Stimulated activated CD8-positive, alpha-beta memory T cell treated with anti-CD3 and anti-CD28 coated beads, Interleukin-4, amount 100 ng/mL, for 1 hour (primary cell): ENCODE results near the gene ATP5ME.
"Not testable (repeated sequence)": the region's sequence is repeated elsewhere in the genome, so short reads cannot be mapped to it uniquely, and the experiment has no call there.

Source experiments
- DNase-seq, 2 donors: peaks; one replicate each; pipeline ENCODE4 v3.0.0-alpha.2; 2020; ENCODE audit warnings: low read depth in 2 of 2, low spot score in 1 of 2

The ATP5ME gene

GRCh38 chr4:635851-636627, 38.0 kb downstream of the ATP5ME start:
- no peak for DNase-seq

DNA sequence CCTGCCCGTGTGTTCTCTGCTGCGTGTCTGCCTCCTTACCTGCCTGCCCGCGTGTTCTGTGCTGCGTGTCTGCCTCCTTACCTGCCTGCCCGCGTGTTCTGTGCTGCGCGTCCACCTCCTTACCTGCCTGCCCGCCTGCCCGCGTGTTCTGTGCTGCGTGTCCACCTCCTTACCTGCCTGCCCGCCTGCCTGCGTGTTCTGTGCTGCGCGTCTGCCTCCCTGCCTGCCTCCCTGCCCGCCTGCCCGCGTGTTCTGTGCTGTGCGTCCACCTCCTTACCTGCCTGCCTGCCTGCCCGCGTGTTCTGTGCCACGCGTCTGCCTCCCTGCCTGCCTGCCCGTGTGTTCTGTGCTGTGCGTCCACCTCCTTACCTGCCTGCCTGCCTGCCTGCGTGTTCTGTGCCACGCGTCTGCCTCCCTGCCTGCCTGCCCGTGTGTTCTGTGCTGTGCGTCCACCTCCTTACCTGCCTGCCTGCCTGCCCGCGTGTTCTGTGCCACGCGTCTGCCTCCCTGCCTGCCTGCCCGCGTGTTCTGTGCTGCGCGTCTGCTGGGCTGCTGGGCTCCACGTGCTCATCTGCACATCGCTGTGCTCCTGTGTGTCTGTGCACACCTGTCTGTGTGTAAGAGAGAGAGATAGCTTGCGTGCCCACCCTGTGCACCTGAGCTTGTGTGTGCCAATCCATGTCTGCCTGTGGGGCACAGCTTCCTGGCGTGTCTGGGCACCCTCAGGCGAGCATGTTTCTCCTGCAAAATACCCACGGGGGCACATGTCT, 38.8 kb downstream of the ATP5ME start:
- DNase-seq = not testable (repeated sequence)

- no peak for DNase-seq
These were observed 39.5 kb downstream of the ATP5ME start for GRCh38 chr4:634599-634985.

GRCh38 chr4:633976-634598, 40.0 kb downstream of the ATP5ME start:
- DNase-seq = no peak

DNA sequence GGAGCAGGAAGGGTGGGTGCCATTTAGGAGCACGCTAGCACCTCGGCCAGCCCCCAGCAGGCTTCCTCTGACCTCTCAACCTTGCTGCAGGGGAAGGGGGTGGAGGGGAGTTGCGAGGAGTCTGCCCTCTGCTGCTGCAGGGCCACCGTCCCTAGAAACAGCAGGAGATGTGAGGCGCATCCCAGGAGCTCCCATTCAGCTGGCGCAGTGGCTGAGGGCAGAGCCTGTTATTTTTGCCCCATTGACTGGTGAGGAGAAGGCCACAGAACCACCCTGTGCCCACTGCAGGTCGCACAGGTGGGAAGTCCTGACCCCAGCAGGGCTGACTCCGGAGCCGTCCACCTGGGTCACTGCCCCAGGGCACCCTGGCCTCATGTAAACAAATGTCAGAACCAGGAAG, 40.7 kb downstream of the ATP5ME start:
- DNase-seq = no peak

- DNase-seq = no peak
These were observed 41.1 kb downstream of the ATP5ME start for GRCh38 chr4:632926-633325.

GRCh38 chr4:632196-632790, 41.8 kb downstream of the ATP5ME start:
- no peak for DNase-seq

DNA sequence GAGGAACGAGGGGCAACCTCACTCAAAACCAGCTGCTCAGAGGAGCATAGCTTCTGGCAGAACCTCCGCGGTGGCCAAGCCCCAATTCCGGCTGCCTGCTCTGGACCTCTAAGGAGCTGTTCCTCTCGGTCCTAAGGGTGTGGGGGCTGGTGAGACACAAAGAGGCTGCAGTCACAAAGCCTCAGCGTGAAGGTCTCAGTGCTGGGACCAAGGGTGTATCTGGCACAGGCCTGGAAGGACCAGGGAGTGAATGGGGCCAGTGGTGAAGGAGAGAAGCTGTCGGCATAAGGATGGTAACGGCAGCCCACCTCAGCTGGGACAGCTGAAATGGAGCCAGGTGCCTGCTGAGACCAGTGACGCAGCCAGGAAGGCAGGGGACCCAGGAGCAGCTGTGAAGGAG, 43.4 kb downstream of the ATP5ME start:
- no peak for DNase-seq

DNA sequence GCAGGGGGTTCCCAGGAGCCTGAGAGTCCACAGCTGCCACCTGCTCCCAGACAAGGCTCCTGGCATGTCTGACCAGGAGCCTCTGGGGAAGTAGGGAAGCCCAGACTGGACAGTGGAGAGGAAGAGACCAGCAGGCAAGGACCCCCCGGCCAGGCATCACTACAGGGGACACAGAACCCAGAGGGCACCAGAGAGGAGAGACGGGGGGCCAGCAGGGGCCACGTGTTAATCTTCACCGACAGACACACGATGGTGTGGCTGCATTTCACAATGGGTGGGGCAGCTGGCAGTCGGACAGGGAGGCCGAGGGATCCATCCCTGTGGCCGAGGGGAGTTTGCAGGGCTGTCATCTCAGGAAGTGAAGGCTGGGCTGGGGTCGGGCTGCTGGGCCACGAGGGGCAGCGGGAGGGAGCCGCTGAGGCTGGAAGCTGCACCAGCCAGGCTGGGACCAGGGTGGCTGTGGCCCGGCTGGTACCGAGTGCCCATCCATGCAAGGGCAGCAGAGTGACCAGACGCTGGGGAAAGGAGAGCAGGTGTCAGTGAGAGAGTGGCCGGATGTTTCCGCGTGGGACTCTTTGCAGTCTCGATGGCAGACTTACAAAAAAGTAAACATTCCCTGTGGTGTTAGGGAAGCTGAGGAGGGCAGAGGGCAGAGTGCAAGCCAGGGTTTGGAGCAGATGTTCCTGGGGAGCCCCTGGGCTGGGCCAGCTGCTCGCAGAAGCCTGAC, 44.0 kb downstream of the ATP5ME start:
- no peak for DNase-seq

DNA sequence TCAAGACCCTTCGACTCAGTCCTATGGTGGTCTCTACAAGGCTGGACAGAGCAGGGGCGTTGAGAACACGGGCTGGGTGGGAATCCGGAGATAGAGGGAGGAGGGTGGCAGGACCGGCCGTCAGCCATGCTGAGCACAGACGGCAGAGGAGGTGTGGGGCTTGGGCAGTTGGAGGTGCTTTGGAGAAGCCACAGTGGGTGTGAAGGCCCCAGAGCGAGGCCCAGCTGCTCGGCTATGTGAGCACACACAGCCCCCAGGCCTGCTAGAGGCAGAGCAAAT, 44.5 kb downstream of the ATP5ME start:
- no peak for DNase-seq

DNA sequence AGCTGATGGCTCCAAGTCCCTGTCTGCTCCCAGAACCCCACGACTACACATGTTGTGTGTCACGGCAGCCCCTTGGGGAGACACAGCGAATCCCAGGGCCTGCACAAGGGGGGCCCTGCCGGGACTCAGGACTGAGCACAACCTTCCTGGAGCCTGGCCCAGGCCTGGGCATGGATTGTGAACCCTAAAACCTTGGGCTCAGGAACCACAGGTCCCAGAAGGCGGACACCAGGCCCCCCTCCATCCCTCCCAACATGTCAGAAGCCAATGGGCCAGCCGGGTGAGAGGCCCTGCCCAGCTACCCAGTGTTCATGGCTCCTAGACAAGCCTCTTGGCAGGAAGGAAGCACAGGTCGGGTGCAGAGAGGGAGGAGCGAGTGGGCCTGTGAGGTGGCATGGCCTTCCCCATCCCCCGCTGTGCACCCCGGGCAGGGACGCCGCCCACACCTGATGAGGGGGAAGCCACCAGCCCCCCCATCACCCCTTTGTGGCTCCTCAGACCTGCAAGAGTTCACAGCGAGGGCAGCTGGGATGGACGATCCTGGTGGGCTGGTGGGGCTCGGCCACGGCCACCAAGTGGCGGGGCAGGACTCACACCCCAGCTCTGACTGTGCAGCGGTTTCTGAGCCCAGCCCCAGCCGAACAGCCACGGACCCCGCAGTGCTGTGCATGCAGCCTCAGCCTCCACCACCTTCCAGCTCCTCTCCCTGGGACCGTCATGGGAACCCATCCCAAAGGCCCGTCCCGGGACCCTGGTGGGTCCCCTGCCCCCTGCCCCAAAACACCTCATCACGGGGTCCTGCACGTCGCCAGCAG, 45.0 kb downstream of the ATP5ME start:
- no peak for DNase-seq

DNA sequence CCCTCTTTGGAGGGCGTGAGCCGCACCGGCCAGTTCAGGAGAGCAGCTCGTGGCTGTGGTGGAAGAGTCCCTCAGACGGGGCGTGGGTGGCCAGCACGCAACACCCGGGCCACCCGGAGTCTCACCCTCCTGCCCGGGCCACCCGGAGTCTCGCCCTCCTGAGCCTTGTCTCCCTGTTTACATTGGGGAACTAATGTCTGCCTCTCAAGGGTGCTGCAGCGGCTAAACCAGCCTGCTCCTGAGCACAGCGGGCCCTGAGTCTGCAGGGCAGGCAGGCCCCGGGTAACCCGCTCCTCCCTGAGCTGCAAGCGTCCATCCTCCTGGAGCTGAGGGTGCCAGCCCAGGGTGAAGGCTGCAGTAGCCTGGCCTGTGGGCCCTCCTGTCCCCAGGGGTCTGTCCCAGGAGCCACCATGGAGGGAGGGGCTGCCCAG, 45.8 kb downstream of the ATP5ME start:
- no peak for DNase-seq

DNA sequence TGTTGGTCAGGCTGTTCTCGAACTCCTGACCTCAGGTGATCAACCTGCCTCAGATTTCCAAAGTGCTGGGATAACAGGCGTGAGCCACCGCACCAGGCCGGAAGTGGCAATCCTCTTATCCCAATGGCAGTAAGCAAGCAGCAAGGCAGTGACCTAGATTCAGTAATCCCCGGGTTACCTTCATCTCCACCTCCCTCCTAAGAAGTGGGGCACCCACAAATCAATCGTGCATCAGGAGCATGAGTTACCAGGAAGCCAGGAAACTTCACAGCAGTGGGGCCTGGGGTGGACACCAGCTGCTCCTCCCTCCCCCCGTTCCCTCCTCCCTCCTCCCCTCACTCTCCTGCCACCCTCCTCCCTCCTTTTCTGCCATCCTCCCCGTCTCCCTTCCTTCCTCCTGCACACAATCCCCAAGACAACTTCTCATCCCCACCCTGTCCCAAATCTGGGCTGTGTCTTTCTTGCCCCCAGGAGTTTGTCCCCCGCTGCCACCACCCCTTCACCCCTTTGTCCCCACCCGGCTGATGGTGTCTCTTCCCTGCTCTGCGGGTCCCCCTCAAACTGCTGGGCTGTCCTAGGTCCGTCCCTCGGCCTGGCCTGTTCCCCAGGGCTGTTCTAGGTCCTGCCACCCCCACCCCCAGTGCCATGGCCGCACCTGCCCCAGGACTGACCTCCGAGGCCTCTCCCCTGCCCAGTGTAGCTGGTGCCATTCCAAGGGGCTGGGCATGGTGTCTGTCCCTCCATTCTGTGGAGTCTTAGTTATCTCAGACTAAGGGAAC, 46.5 kb downstream of the ATP5ME start:
- DNase-seq = no peak

DNA sequence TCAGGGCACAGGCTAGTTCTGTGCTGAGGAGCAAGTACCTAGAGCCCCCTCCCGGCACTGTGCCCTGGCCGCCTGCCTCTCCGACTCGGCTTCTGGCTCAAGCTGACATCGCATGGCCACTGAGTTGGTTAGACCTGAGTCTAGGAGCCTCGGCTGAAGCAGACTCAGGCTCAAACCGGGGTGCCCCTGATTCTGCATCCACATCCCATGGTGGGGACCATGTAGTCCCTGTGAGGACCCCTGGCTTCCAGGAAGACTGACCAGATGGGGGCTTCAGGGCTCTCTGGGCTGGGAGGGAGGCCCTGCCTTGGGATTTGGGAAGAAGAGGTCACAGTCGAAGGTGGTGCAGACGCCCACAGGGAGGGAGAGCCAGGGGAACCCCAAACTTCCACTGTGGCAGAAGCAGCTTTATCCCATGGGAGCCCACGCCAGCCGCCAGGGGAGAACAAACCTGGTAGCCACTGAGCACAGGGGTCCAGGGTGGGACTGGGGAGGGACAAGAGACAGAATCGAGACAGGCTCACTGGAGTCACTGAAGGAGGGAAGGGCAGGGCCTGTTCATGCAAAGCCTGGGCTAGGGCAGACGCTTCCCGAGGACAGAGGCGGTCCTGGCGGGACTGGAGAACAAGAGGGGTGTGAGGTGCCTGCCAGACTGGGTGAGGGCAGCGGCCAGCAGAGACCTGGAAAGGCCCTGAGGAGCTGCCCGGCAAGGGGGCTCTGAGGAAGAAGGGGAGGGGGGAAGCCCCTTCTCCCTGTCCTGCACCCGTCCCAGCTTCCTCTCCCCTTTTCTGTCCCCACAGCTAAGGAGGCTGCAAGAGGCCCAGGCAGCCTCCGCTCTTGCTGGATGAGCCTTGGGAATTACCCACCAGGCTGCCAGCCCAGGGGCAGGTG, 47.6 kb downstream of the ATP5ME start:
- DNase-seq = no peak

DNA sequence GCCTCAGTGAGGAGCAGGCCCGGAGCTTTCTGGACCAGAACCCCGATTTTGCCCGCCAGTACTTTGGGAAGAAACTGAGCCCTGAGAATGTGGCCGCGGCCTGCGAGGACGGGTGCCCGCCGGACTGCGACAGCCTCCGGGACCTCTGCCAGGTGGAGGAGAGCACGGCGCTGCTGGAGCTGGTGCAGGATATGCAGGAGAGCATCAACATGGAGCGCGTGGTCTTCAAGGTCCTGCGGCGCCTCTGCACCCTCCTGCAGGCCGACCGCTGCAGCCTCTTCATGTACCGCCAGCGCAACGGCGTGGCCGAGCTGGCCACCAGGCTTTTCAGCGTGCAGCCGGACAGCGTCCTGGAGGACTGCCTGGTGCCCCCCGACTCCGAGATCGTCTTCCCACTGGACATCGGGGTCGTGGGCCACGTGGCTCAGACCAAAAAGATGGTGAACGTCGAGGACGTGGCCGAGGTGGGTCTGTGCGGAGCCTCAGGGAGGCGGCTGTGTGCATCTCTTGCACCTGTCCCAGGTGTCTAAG, 48.4 kb downstream of the ATP5ME start:
- no peak for DNase-seq

GRCh38 chr4:624705-625590, 49.1 kb downstream of the ATP5ME start, which contains the start of gene PDE6B:
Gene PDE6B (plus strand): TSS chr4:625573. CDS start chr4:625627, 54 bp downstream.
- DNase-seq = no peak

GRCh38 chr4:623914-624566, 50.0 kb downstream of the ATP5ME start:
- no peak for DNase-seq
